HepG2 (cell line): ENCODE data around the gene PIAS1. TPM values are rescaled to one million over a fixed set of nuclear protein-coding genes. Genes with fewer than 3 reads are reported as not detected.
"Not testable (repeated sequence)": the region's sequence is repeated elsewhere in the genome, so short reads cannot be mapped to it uniquely, and the experiment has no call there.

ENCODE experiments used
- ATAC-seq: fragments of 200-7000 bp; cut with Tn5 transposase; 3 replicates; pipeline ENCODE4 v1.9.1; 2020; ENCODE audit warnings: mild to moderate bottlenecking, moderate library complexity
- BruUV-seq: library from RNA; stranded (reverse); fragments of 400-500 nt; replicated peaks from 2 replicates; lab custom pipeline; 2021; lab: Mats Ljungman, UMichigan
- CTCF ChIA-PET: fragments of 300-600 bp; formaldehyde crosslinking; extraction: SDS; loops from one replicate; lab custom pipeline; 2021; ENCODE audit warnings: low total read pairs, inconsistent platforms, low intra/inter-chr PET ratio; lab: Yijun Ruan, JAX
- POLR2A ChIA-PET: fragments of 350-600 bp; sonication (Branson Sonifier 250); formaldehyde crosslinking; loops from one replicate; lab custom pipeline; 2020; ENCODE audit warnings: antibody characterized with exemption, inconsistent platforms; lab: Yijun Ruan, JAX
- DNase-seq: peaks from one replicate; pipeline ENCODE4 v3.0.0-alpha.2; 2015; ENCODE audit warnings: low spot score
- FAIRE-seq: peaks from 3 replicates; lab custom pipeline; 2011; peaks lifted over from hg19 to GRCh38; lab: Jason Lieb, UNC
- H2AFZ ChIP-seq: one replicate; pipeline ENCODE4 v1.6.1; 2011; ENCODE audit warnings: low read length, inconsistent platforms
- H3K27ac ChIP-seq: fragments of 300-600 bp; 3 replicates; pipeline ENCODE4 v1.8.0; 2011; ENCODE audit warnings: mixed run types, mild to moderate bottlenecking, mixed read lengths, low read length, inconsistent platforms; ENCODE audit not compliant: insufficient read depth; ENCODE audit errors: extremely low read length
- H3K27me3 ChIP-seq, 2 experiments: fragments of 200-600 bp in 1 of 2; 2 replicates in 1 of 2; 3 replicates in 1 of 2; pipeline versions ENCODE4 v1.6.0 to v1.8.0; 2011; ENCODE audit warnings: low read length in 2 of 2, mild to moderate bottlenecking in 2 of 2, moderate library complexity in 2 of 2, inconsistent platforms in 1 of 2; ENCODE audit not compliant: insufficient read depth in 2 of 2, control insufficient read depth in 1 of 2
- H3K36me3 ChIP-seq, 2 experiments: fragments of 200-600 bp in 1 of 2; replicated peaks in 1 of 2; 2 replicates in 1 of 2; 3 replicates in 1 of 2; pipeline versions ENCODE4 v1.5.1 to v1.8.0; 2011; ENCODE audit warnings: low read length in 2 of 2, inconsistent platforms in 1 of 2; ENCODE audit not compliant: insufficient read depth in 2 of 2, control insufficient read depth in 1 of 2
- H3K4me1 ChIP-seq: 2 replicates; pipeline ENCODE4 v1.5.1; 2012; ENCODE audit warnings: low read length, inconsistent platforms; ENCODE audit not compliant: insufficient read depth
- H3K4me2 ChIP-seq: 2 replicates; pipeline ENCODE4 v1.6.0; 2011; ENCODE audit warnings: low read depth, low read length, inconsistent platforms
- H3K4me3 ChIP-seq, 3 experiments: fragments of 200-600 bp in 1 of 3; sonication (generic), shearing (Covaris generic) in 1 of 3; replicated peaks in 1 of 3; 2 replicates each; pipeline ENCODE4 v1.5.1; 2011 to 2016; ENCODE audit warnings: low read length in 3 of 3, inconsistent platforms in 2 of 3, low read depth in 2 of 3, mild to moderate bottlenecking in 2 of 3, control low read depth in 1 of 3, mixed read lengths in 1 of 3; ENCODE audit not compliant: insufficient read depth in 1 of 3
- H3K79me2 ChIP-seq: one replicate; pipeline ENCODE4 v1.6.1; 2011; ENCODE audit warnings: low read length, inconsistent platforms; ENCODE audit not compliant: insufficient read depth
- H3K9ac ChIP-seq: 2 replicates; pipeline ENCODE4 v1.6.0; 2011; ENCODE audit warnings: mild to moderate bottlenecking, low read depth, low read length, inconsistent platforms; ENCODE audit not compliant: insufficient read depth
- H3K9me3 ChIP-seq: 2 replicates; pipeline ENCODE4 v1.5.1; 2012; ENCODE audit warnings: mild to moderate bottlenecking, low read length
- H4K20me1 ChIP-seq: 2 replicates; pipeline ENCODE4 v1.6.0; 2011; ENCODE audit warnings: inconsistent platforms, mild to moderate bottlenecking, low read length, moderate library complexity; ENCODE audit not compliant: insufficient read depth
- GATAD2A ChIP-seq: IDR thresholded peaks from 2 replicates; pipeline ENCODE4 v1.6.1; 2016
- HNF4A ChIP-seq: sonication (generic); formaldehyde crosslinking; IDR thresholded peaks from 2 replicates; pipeline ENCODE4 v1.4.0; 2020; ENCODE audit warnings: missing genetic modification reagents
- NCOR1 ChIP-seq: fragments of 200-600 bp; sonication (generic); IDR thresholded peaks from 2 replicates; pipeline ENCODE4 v1.7.0; 2017; ENCODE audit warnings: antibody characterized with exemption, low read length, borderline replicate concordance
- PBX3 ChIP-seq: sonication (generic); formaldehyde crosslinking; IDR thresholded peaks from 2 replicates; pipeline ENCODE4 v1.8.1; 2023; ENCODE audit warnings: missing genetic modification reagents, inconsistent platforms, borderline replicate concordance
- SOX13 ChIP-seq, 3 experiments: fragments of 450-650 bp in 1 of 3; sonication (generic) in 1 of 3; formaldehyde crosslinking in 1 of 3; IDR thresholded peaks in 2 of 3; conservative IDR thresholded peaks in 1 of 3; 2 replicates each; pipeline versions ENCODE4 v1.5.0 to v1.6.1; 2016 to 2020; ENCODE audit warnings: antibody characterized with exemption in 1 of 3, mild to moderate bottlenecking in 1 of 3, missing compliant biosample characterization in 1 of 3, missing genetic modification reagents in 1 of 3, moderate library complexity in 1 of 3
- SRY ChIP-seq: sonication (generic); formaldehyde crosslinking; IDR thresholded peaks from 2 replicates; pipeline ENCODE4 v1.8.0; 2022; ENCODE audit warnings: mild to moderate bottlenecking, missing genetic modification reagents
- ZFP62 ChIP-seq: sonication (generic); formaldehyde crosslinking; IDR thresholded peaks from 2 replicates; pipeline ENCODE4 v1.4.0; 2020; ENCODE audit warnings: missing genetic modification reagents
- ZNF335 ChIP-seq: sonication (generic); formaldehyde crosslinking; IDR thresholded peaks from 2 replicates; pipeline ENCODE4 v1.4.0; 2020; ENCODE audit warnings: missing genetic modification reagents
- ZNF503 ChIP-seq: sonication (generic); formaldehyde crosslinking; IDR thresholded peaks from 2 replicates; pipeline ENCODE4 v1.4.0; 2020; ENCODE audit warnings: missing genetic modification reagents
- ZNF552 ChIP-seq: sonication (generic); formaldehyde crosslinking; IDR thresholded peaks from 2 replicates; pipeline ENCODE4 v1.9.0; 2022; ENCODE audit warnings: missing genetic modification reagents, mild to moderate bottlenecking, borderline replicate concordance
- WGBS: methylation state at CpG from one replicate; pipeline ENCODE4 v1.1.6; 2017; ENCODE audit warnings: low lambda C conversion rate; 5-methylcytosine and 5-hydroxymethylcytosine counted together
- in situ Hi-C: cut with HindIII; loops from 2 replicates; pipeline ENCODE4 v1.10.0; 2017; ENCODE audit warnings: low pct_unique_long_range_greater_than_20kb; ENCODE audit not compliant: extremely low pct_ligation_motif_present
- intact Hi-C: fragments of 100-400 bp; cut with micrococcal nuclease; formaldehyde crosslinking; loops from one replicate; pipeline ENCODE4 v1.10.0; 2022; ENCODE audit not compliant: unreplicated experiment
- polyA plus RNA-seq, 8 experiments: library from polyadenylated mRNA; depleted of rRNA in 3 of 8; stranded (reverse) in 7 of 8; unstranded in 1 of 8; fragments of >200 nt; fragmentation: Illumina TruSeq in 4 of 8; extraction: Trizol in 4 of 8; gene quantifications; 2 replicates each; pipeline versions ENCODE4 v1.2.1 to v1.2.3, GENCODE V29; 2011 to 2016; ENCODE audit warnings: low read depth in 4 of 8, missing spikeins in 1 of 8, mixed read lengths in 1 of 8; ENCODE audit not compliant: insufficient read depth in 1 of 8
- total RNA-seq, 5 experiments: library from RNA; depleted of rRNA; stranded (reverse); fragments of >200 nt; fragmentation: Illumina TruSeq; extraction: Trizol; gene quantifications; 2 replicates each; pipeline ENCODE4 v1.2.3, GENCODE V29; 2016; ENCODE audit warnings: low read depth in 1 of 5

Gene PIAS1
- total and polyA plus RNA-seq, 2 of the 13 experiments (the other 11 are each of a cell fraction or from before 2014, with no cell fraction given), result 20.7 to 33.7 TPM

GRCh38 chr15:68007642-68008041 lies 46.5 kb upstream of the PIAS1 start:
- DNase-seq; BruUV-seq; H3K27me3 ChIP-seq; intact Hi-C loops; H4K20me1 ChIP-seq; H3K27ac ChIP-seq; H3K9me3 ChIP-seq; in situ Hi-C loops; POLR2A ChIA-PET; ATAC-seq; H3K36me3 ChIP-seq; FAIRE-seq; H3K4me2 ChIP-seq; H3K9ac ChIP-seq; H3K79me2 ChIP-seq; H2AFZ ChIP-seq; CTCF ChIA-PET; TF ChIP-seq SOX13 (IDR thresholded peaks at IDR 0.05): not testable (repeated sequence)
- peaks cover 56% of the 10 kb centered on the region for H3K4me1 ChIP-seq
- 5% methylated on average over 5 of the region's 5 CpGs for WGBS
- 0 out of 2 replicates have a peak, but pooled peaks have one; percentile 39 for TF ChIP-seq GATAD2A (CRISPR knock-in tag)
- TF ChIP-seq HNF4A, result peak; percentile 78
- TF ChIP-seq SOX13 (CRISPR knock-in tag; conservative IDR thresholded peaks at IDR 0.05 in 1 of 2, IDR thresholded peaks at IDR 0.05 in 1 of 2), result peak in 1 of 2 experiments; percentile 17; a peak in 1 of 4 replicates
- peak; percentile 52; the same call in 1 of the 2 replicates for TF ChIP-seq NCOR1
- TF ChIP-seq, all 625 proteins: peak for 4; not testable (repeated sequence) for 621
- H3K4me3 ChIP-seq, result not testable (repeated sequence)

- no peaks in the 10 kb centered on the region for H4K20me1 ChIP-seq
- no peak overlapping the region for H3K9ac ChIP-seq
- H3K27ac ChIP-seq, result no peak overlapping the region
- H3K9me3 ChIP-seq, result no peaks in the 10 kb centered on the region
- H3K4me3 ChIP-seq, result no peak overlapping the region
- POLR2A ChIA-PET, result no interaction called here
- in situ Hi-C loops, result no loop called here
- no peak overlapping the region for H2AFZ ChIP-seq
- no TSS peak for BruUV-seq
- 52% methylated on average over 14 of the region's 14 CpGs for WGBS
- H3K4me2 ChIP-seq, result no peak overlapping the region
- DNase-seq (no peak), ATAC-seq (no peak), FAIRE-seq (no peak)
- CTCF ChIA-PET, result no interaction called here
- intact Hi-C loops, result no loop called here
- 0 out of 5 replicates have a peak, but pooled peaks cover 0 to 4% of the 10 kb centered on the region in 2 experiments for H3K27me3 ChIP-seq
- H3K79me2 ChIP-seq, result no peaks in the 10 kb centered on the region
- no peaks in the 10 kb centered on the region for H3K36me3 ChIP-seq
- peaks cover 35% of the 10 kb centered on the region for H3K4me1 ChIP-seq
- no peak for TF ChIP-seq ZFP62 (CRISPR knock-in tag)
- no peak for TF ChIP-seq ZNF503 (CRISPR knock-in tag)
- TF ChIP-seq SRY, result no peak
- no peak for TF ChIP-seq ZNF335 (CRISPR knock-in tag)
- TF ChIP-seq ZNF552 (CRISPR knock-in tag), result no peak
- no peak for TF ChIP-seq PBX3 (CRISPR knock-in tag)
Observed at GRCh38 chr15:68010361-68011153, 43.6 kb upstream of the PIAS1 start.
